CD4-positive, alpha-beta T cell treated with Interleukin-17A for 1 hour (primary cell): Measurements from ENCODE around the gene SERPINH1.

ENCODE experiments used
- DNase-seq: peaks from one replicate; pipeline ENCODE4 v3.0.0-alpha.2; 2020

SERPINH1 gene

GRCh38 chr11:75557666-75558494 lies 4.2 kb upstream of the SERPINH1 start:
- DNase-seq, result no peak

- no peak for DNase-seq
Measured at GRCh38 chr11:75558939-75559843, 2.9 kb upstream of the SERPINH1 start.

- DNase-seq, result no peak
Measured at GRCh38 chr11:75560644-75561043, 1.4 kb upstream of the SERPINH1 start.

DNA sequence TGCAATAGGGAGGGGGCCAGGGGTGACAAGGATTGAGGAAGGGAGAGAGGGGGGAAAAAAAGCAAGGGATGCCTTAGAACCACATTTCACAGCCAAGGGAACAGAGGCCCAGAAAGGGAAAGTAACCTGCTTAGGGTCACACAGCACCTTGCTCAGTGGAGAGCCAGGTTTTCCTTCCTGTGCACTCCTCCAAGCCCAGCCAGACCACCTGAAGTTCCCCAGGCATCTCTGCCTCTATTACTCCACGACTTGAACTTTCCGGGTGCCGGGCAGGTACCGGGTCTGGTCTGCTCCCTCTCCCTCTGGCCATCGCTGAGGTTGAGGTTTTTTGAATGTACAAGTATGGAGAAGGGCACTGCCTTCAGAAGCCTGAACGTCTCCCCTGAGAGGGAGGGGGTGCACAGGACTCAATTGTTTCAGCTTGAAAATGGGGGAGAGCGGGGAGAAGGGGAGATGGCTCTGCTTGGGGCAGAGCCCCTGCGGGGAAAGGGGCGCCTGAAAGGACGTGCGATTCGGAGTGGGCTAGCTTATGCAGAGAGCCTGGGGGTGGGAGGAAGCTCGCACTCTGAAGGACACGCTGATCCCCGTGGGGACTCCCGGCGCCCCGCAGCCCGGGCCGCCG lies 516 bp upstream of the SERPINH1 start:
- no peak for DNase-seq

DNA sequence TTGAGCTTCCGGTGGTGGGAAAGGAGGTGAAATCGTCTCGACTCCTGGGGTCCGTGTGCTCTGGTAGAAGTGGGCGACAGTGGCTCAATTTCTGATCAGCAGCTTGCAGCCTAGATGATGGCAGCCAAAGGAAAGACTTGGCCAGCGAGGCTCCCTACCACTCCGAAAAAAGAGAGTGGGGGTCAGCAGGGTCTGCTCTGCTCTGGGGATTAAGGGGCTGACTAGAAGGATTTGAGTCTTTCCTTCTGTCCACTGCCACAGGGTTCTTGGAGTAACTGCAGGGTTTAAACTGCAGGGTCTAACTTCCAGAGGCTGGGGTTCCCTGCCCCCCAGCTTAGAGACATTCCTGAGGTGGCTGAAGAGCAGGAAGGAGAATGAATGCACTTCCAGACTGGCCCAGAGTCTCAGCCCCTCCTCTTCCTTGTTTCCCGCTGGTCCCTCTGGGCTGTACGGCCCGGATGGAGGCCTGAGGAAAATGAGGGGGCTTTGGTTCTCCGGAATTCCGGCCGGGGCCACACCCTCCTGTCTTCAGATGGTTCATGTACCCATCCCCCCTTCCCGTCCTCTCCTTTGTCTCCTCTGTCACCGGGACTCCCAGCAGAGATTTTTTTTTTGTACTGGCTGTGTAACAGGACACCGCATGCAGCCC lies 907 bp downstream of the SERPINH1 start:
- DNase-seq, result no peak

GRCh38 chr11:75563501-75563977 lies 1.5 kb downstream of the SERPINH1 start:
- no peak for DNase-seq

DNA sequence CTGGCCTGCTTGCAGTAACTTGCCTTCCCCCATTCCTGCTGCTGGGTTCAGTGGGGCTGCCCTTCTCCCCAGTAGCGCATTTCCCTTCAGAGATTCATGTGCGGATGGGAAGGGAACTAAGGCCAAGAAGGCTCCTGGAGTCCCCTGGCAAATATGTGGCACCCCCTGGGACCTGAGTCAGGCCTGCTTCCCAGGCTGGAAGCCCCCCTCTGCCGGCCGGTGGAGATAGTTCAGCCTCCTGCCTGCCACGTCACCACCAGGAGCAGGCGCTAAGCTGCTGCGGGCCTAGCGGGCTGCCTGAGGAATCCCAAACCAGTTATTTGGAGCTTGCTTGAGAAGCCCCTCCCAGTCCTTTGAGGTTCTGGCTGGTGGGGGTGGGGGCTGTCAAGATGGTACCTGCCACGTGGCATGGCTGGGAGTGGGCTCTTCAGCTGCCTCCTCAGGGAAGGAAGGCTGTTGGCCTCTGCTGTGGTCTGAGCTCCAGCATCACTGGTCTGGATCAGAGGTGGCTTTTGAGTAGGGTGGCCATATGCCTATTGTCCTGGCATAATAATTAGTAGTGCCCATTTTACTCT lies 2.0 kb downstream of the SERPINH1 start:
- DNase-seq, result no peak

DNA sequence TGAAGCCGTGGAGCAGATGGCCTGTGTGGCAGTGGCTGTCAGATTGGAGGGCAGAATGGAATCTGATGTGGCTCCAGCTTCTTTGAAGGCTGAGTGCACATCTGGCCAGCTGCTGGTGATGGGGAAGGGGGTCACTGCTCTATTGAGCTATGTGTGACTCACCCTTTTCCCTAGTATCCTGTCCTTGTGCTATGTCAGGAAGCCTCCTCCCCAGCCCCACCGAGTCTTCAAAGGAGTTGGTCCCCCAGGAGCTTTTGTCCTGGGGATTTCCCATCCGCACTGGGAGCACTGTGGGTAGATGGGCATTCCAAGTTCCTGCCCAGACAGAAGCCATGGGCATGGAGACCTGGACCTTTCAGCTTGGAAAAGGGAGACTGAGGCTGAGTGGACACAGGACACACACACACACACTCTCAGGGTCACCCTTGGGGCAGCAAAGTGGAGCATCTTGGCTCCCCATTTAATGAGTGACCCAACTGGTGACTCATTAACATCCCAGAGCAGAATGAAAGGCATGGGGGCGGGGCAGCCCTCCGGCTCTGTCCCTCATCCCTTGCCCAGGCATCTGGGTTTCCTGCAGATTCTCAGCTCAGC lies 3.3 kb downstream of the SERPINH1 start:
- DNase-seq, result no peak

- no peak for DNase-seq
Measured at GRCh38 chr11:75565916-75566762, 4.1 kb downstream of the SERPINH1 start.

DNA sequence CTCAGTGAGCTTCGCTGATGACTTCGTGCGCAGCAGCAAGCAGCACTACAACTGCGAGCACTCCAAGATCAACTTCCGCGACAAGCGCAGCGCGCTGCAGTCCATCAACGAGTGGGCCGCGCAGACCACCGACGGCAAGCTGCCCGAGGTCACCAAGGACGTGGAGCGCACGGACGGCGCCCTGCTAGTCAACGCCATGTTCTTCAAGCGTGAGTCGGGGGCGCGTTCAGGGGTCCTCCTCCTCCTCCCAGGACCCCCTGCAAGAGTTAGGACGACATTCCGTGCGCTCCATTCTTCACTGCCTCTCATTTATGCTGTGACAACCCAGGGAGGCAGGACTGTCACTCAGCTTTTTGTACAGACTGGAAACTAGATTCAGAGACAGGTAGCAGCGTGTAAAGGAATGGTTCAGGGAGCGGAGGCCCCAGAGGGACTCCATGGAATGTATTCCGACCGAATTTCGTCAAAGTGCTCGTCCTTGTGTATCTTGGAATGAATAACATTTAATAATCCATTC lies 4.8 kb downstream of the SERPINH1 start:
- DNase-seq, result no peak

DNA sequence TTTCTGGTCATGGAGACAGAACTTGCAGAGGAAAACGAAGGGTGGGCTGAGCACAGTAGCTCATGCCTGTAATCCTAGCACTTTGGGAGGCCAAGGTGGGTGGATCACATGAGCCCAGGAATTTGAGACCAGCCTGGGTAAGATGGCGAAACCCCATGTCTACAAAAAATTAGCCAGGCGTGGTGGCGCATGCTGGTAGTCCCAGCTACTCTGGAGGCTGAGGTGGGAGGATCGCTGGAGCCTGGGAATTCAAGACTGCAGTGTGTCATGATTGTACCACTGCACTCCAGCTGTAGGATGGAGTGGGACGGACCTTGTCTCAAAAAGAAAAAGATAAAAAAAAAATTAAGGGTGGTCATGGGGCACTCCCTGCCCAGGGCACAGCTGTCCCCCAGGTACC lies 5.9 kb downstream of the SERPINH1 start:
- no peak for DNase-seq

DNA sequence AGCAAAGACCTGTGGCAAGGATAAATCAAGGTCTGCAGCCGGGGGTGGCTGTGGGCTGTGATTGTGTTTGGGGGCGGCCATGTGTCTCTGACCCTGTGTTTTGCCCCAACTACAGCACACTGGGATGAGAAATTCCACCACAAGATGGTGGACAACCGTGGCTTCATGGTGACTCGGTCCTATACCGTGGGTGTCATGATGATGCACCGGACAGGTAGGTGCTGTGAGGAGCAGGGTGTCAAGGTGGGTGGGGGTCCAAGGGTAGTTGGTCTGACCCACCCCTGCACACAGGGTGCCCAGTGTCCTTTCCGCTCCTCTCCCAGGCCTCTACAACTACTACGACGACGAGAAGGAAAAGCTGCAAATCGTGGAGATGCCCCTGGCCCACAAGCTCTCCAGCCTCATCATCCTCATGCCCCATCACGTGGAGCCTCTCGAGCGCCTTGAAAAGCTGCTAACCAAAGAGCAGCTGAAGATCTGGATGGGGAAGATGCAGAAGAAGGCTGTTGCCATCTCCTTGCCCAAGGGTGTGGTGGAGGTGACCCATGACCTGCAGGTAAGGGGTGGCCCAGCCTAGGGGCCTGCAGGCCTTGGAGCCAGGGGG lies 6.7 kb downstream of the SERPINH1 start:
- no peak for DNase-seq

DNA sequence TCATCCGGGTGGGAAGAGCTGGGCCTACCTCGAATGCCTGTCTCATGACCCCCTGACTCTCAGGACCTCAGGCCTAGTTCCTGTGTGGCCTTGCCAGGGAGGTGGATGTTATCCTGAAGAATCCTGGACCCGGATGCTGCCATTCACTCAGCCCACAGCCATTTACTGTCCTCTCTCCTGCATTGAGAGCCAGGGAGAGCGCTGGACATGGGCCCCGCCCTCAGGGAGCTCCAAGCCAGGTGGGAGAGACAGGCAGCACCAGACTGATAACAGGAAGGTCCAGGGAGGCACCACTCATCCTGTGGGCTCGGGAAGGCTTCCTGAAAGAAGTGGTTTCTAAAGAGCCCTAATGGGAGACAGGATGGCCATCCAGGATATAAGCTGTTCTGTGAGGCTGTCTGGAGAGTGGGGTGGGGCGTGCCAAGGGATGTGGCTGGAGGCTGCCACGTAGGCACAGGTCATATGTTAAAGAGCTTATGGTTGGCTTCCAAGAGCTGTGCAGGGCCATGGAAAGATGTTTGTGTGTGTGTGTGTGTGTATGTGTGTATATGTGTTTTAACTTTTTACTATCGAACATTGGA lies 8.6 kb downstream of the SERPINH1 start:
- DNase-seq, result no peak

DNA sequence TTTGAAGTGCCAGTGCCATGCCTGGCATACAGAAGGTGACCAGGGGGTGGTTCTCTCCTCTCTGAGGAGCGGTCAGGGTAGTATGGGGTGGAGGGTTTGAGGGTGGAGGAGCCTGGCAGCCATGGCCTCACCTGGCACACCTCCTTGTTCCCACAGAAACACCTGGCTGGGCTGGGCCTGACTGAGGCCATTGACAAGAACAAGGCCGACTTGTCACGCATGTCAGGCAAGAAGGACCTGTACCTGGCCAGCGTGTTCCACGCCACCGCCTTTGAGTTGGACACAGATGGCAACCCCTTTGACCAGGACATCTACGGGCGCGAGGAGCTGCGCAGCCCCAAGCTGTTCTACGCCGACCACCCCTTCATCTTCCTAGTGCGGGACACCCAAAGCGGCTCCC lies 9.6 kb downstream of the SERPINH1 start:
- DNase-seq, result no peak

DNA sequence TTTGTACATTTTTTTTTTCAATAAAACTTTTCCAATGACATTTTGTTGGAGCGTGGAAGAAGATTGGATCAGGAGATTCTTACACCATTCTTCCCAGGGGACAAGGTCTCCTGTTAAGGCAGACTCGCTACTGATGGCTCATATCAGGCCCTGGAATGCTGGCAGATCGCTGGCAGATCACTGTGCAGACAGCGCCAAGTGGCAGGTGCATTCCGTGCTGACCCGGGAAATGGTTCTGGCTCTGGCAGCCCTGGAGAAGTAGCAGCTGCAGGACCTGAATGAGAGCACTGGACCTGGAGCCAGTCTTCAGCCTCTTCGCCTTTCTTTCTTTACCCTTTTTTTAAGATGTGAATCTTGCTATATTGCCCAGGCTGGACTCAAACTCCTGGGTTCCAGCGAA lies 10.7 kb downstream of the SERPINH1 start:
- no peak for DNase-seq

- DNase-seq, result no peak
Measured at GRCh38 chr11:75574698-75575602, 12.9 kb downstream of the SERPINH1 start.

- no peak for DNase-seq
Measured at GRCh38 chr11:75576017-75576416, 14.0 kb downstream of the SERPINH1 start.

GRCh38 chr11:75576499-75576918 lies 14.5 kb downstream of the SERPINH1 start:
- peak; percentile 28 for DNase-seq

DNA sequence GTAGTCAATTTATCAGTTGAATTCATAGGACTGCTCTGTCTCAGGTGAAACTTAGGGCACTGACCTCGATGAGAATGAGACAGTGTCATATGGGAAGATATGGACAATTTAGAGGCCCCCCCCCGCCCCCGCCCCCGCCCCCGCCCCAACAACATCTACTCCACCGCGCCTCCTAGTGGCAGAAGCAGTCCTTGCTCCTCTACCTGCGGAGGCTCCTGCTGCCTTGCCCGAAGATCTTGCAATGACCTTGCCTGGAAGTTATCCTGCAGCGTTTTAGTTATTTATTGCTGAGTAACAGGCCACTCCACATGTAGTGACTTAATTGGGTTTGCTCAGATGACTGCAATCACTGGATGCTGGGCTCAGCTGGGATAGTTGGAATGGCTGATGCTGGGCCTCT lies 15.2 kb downstream of the SERPINH1 start:
- peak; percentile 56 for DNase-seq
